ENCODE data around the gene CEACAM3.

The CEACAM3 gene

DNA sequence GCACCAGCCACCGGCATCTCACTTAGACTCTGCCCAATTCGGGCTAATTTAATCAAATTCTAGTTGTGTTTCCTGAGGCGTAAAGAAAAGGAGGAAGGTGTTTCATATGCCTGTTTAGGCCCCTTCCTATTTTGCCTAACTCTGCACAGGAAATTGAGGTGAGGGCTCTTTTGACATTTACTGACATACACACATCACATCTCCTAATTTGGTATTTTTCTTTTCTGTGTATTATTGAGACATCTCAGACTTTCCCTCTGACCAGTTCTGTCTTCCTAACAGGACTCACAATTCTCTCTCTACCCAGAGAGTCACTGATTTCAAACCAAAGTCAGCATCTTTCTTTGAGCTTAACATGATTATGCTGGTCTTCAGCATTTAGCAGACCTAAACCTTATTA lies 7.9 kb downstream of the CEACAM3 start:
- H3K4me3 ChIP-seq (ENCODE audit: low read length): no peak overlapping the region
- TF ChIP-seq CTCF (IDR thresholded peaks at IDR 0.05; ENCODE audit: insufficient read depth, low read depth, low read length, missing control alignments): no peak
- DNase-seq (ENCODE audit: low read depth): no peak

- TF ChIP-seq CTCF (IDR thresholded peaks at IDR 0.05; ENCODE audit: insufficient read depth, low read depth, low read length, missing control alignments): no peak
- DNase-seq (ENCODE audit: low read depth): no peak
Observed at GRCh38 chr19:41807176-41807575, 10.8 kb downstream of the CEACAM3 start.

DNA sequence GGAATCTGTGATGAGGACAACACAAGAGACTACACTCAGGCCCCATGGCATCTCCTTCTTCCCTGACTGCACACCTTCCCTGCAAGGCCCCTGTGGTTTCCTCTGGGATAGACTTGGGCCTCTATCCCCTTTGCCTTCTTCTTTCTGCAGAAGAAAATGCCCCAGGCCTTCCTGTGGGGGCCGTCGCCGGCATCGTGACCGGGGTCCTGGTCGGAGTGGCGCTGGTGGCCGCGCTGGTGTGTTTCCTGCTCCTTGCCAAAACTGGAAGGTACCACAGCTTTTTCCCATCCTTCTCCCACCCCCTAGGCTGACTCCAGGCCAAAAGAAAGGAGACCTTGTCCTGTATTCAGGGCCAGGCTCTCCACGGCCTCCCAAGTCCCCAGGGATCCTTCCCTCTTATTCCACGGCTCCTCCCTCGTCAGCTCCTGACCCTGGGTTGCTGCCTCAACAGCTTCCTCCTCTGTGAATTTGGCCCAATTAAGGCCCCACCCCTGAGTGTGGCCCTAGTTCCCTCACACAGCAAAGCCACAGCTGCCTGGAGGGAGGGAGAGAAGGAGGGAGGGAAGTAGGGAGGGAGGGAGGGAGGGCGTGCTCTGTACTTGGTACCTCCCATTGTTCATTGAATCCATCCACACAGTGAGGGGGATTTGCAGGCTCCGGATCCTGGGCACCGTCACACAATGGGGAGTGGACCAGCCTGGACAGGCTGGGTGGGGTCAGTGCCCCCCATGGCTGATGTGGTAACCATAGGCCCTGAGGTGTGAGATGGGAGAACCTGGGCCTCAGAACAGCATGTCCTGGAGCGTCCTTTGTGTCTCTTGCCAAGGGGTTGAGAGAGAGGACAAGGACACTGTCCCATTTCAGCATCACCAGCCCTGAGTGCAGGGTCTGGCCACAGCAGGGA lies 12.5 kb downstream of the CEACAM3 start:
- no peak for TF ChIP-seq CTCF (IDR thresholded peaks at IDR 0.05; ENCODE audit: insufficient read depth, low read depth, low read length, missing control alignments)
- DNase-seq (ENCODE audit: low read depth): no peak
- no peak overlapping the region for H3K4me3 ChIP-seq (ENCODE audit: low read length)

More at GRCh38 chr19:41807176-41807575, 10.8 kb downstream of the CEACAM3 start:
- H3K4me3 ChIP-seq (ENCODE audit: low read length): no peak overlapping the region

DNA sequence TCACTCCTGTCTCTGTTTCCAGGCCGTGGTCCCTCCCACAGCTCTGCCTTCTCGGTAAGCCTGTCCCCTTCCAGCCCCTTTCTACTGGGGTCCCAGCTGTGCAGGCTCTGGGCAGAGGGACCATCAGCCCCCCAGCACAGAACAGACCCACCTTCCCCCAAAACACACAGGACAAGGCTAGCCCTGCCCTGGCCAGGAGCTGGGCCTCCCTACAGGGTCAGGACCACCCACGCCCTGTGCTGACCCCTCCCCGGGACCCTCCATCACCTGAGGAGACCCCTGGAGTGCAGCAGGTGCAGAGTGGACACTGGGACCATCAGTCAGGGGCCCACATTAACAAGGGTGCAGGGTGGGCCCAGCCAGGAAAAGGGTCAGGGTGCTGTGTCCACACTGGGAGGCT lies 13.9 kb downstream of the CEACAM3 start:
- no peak for DNase-seq (ENCODE audit: low read depth)
- no peak overlapping the region for H3K4me3 ChIP-seq (ENCODE audit: low read length)
- no peak for TF ChIP-seq CTCF (IDR thresholded peaks at IDR 0.05; ENCODE audit: insufficient read depth, low read depth, low read length, missing control alignments)

DNA sequence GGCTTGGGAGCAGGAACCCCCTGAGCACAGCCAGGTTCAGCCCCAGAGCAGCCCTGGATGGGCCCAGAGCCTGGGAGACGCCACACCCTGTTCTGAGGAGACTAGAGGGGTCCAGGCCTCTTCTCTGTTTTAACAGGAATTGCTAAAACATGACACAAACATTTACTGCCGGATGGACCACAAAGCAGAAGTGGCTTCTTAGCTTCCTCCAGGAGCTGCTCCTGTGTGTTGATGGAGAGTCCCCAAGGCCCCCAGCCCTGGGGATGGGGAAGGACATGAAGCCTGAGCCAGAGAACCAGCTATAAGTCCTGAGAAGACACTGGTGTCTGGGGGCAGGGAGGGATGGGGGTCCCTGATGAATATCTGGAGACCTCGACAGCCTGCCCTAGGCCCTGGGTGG lies 14.6 kb downstream of the CEACAM3 start:
- DNase-seq (ENCODE audit: low read depth): no peak
- no peak for TF ChIP-seq CTCF (IDR thresholded peaks at IDR 0.05; ENCODE audit: insufficient read depth, low read depth, low read length, missing control alignments)
- no peak overlapping the region for H3K4me3 ChIP-seq (ENCODE audit: low read length)

GRCh38 chr19:41811981-41812380 lies 15.6 kb downstream of the CEACAM3 start:
- DNase-seq (ENCODE audit: low read depth): no peak

More at GRCh38 chr19:41811981-41812380, 15.6 kb downstream of the CEACAM3 start:
- no peak for TF ChIP-seq CTCF (IDR thresholded peaks at IDR 0.05; ENCODE audit: insufficient read depth, low read depth, low read length, missing control alignments)
- H3K4me3 ChIP-seq (ENCODE audit: low read length): no peak overlapping the region
